ENCODE measurements around the gene KLHDC7B. TPM values are rescaled to one million over a fixed set of nuclear protein-coding genes. Genes with fewer than 3 reads are reported as not detected.

Gene KLHDC7B
- total RNA-seq, 2 experiments from 2014 or later: 5.8 to 6.8 TPM

DNA sequence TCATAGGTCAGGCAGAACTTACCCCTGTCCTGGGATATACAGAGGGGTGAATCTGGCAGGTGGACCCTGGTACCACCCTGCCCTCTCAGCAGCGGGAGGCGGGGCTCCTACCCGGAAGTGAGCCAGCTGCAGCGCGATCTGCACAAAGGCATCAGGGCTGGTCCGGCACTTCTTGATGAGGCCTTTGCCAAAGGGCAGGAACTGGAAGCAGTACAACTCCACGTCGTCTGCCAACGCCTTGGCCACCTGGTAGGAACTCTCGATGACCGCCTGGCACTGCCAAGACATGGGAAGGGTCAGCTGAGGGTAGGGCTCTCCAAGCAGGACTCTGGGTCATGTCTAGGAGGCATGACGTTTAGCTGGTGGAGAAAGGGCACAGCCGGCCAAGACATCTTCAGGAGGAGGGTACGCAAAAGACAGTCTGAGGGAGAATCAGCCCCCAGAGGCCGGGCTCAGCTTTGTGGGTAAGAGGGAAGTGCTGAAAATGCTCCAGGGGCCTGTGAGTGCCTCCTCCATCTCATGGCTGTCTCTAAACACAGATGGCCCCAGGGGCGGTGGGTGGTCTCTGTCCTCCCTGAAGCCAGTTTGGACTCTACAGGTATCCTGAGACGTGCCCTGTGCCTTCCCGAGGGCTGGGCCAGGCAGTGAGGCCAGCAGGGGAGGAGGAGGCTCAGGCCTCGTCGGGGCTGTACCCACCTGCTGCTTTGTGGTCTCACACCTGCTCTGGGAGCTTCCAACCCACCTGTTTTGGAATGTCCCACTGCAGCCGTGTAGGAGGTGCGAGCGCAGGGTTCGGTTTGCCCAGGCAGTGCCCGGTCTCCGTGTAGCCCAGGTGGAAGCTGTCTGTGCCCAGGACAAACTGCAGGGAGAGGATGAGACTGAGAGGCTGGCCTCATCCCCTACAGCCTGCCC is 25.8 kb downstream of the KLHDC7B start:
- Mint-ChIP-seq H3K36me3 (ENCODE audit: low read depth) (peaks cover 21% of the 10 kb centered on the region), H3K4me1 (ENCODE audit: low read depth) (no peaks in the 10 kb centered on the region), H3K27me3 (no peaks in the 10 kb centered on the region), H3K9me3 (no peaks in the 10 kb centered on the region), H3K27ac (no peak overlapping the region), H3K4me3 (no peak overlapping the region)
- no peak for ATAC-seq
- intact Hi-C loops (cut with micrococcal nuclease): no loop called here
- TF ChIP-seq CTCF (IDR thresholded peaks at IDR 0.05): no peak
- DNase-seq: no peak
- ChIA-PET CTCF (interaction anchor here (1.4 kb wide), 1 partner anchor 9 kb away, joined by 9 read pairs; the partner anchor contains the start of gene SYCE3), POLR2A (interaction anchor here (1.2 to 4.0 kb wide), 3 partner anchors 8 to 46 kb away, joined by 3 to 12 read pairs (median 8); no protein-coding TSS in a partner anchor)

DNA sequence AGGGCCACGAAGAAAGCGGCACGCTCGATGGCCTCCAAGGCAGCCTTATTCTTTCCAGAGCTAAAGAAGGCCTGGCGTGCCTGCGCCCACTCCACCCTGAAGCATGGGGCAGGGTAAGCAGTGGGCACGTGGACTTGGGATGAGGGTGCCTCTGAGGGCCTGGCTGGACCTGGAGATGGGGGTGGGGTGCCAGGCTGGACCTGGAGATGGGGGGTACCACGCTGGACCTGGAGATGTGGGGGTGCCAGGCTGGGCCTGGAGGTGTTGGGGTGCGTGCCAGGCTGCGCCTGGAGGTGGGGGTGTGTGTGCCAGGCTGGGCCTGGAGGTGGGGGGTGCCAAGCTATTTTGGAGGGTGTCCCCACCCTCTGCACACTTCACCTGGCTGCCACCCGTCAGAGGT is 27.3 kb downstream of the KLHDC7B start:
- Mint-ChIP-seq H3K27ac (no peak overlapping the region), H3K36me3 (ENCODE audit: low read depth) (peaks cover 20% of the 10 kb centered on the region), H3K4me1 (ENCODE audit: low read depth) (no peaks in the 10 kb centered on the region), H3K9me3 (no peaks in the 10 kb centered on the region), H3K27me3 (no peaks in the 10 kb centered on the region), H3K4me3 (no peak overlapping the region)
- intact Hi-C loops (cut with micrococcal nuclease): no loop called here
- no peak for TF ChIP-seq CTCF (IDR thresholded peaks at IDR 0.05)
- POLR2A ChIA-PET: interaction anchor here (0.8 to 1.8 kb wide), 4 partner anchors 9 to 65 kb away, joined by 3 to 8 read pairs (median 4); partner anchors contain the start of genes CHKB and NCAPH2
- no peak for DNase-seq
- no peak for ATAC-seq
- CTCF ChIA-PET: interaction anchor here (1.4 kb wide), 1 partner anchor 10 kb away, joined by 9 read pairs; the partner anchor contains the start of gene SYCE3

GRCh38 chr22:50573491-50574382 is 28.0 kb downstream of the KLHDC7B start:
- POLR2A ChIA-PET: interaction anchor here (0.9 to 1.8 kb wide), 5 partner anchors 8 to 34 kb away, joined by 3 to 8 read pairs (median 4); partner anchors contain the start of genes CHKB and SYCE3
- no peak overlapping the region for H3K4me3 Mint-ChIP-seq
- H3K36me3 Mint-ChIP-seq (ENCODE audit: low read depth): peaks cover 17% of the 10 kb centered on the region

GRCh38 chr22:50574383-50574755 is 28.7 kb downstream of the KLHDC7B start:
- intact Hi-C loops (cut with micrococcal nuclease): no loop called here
- ChIA-PET CTCF (interaction anchor here (1.3 to 3.6 kb wide), 3 partner anchors 8 to 49 kb away, joined by 4 to 18 read pairs (median 11); partner anchors contain the start of genes SCO2 and SYCE3), POLR2A (interaction anchor here (0.9 to 1.6 kb wide), 3 partner anchors 8 to 11 kb away, joined by 3 to 4 read pairs (median 3); partner anchors contain the start of gene SYCE3)
- Mint-ChIP-seq H3K9me3 (no peaks in the 10 kb centered on the region), H3K4me3 (no peak overlapping the region), H3K27me3 (no peaks in the 10 kb centered on the region), H3K4me1 (ENCODE audit: low read depth) (peaks cover under 1% of the 10 kb centered on the region), H3K27ac (no peak overlapping the region), H3K36me3 (ENCODE audit: low read depth) (peaks cover 17% of the 10 kb centered on the region)
- ATAC-seq (no peak), DNase-seq (no peak)
- TF ChIP-seq CTCF (IDR thresholded peaks at IDR 0.05): no peak

More at GRCh38 chr22:50573491-50574382, 28.0 kb downstream of the KLHDC7B start:
- Mint-ChIP-seq H3K27me3 (no peaks in the 10 kb centered on the region), H3K4me1 (ENCODE audit: low read depth) (no peaks in the 10 kb centered on the region), H3K27ac (no peak overlapping the region), H3K9me3 (no peaks in the 10 kb centered on the region)
- intact Hi-C loops (cut with micrococcal nuclease): no loop called here
- TF ChIP-seq CTCF (IDR thresholded peaks at IDR 0.05): no peak
- DNase-seq (no peak), ATAC-seq (no peak)
- CTCF ChIA-PET: interaction anchor here (2.1 to 3.6 kb wide), 2 partner anchors 8 to 10 kb away, joined by 11 to 18 read pairs; partner anchors contain the start of gene SYCE3

All from activated CD8-positive, alpha-beta T cell treated with anti-CD3 and anti-CD28 coated beads for 36 hours (primary cell).